KOPT-K1 (cell line): ENCODE results near the gene TTPAL.

Experiments
- H3K27ac ChIP-seq: fragments of 200-600 bp; sonication (generic); 2 replicates; pipeline ENCODE4 v1.5.1; 2016; ENCODE audit warnings: antibody characterized with exemption, mild to moderate bottlenecking, low read depth, low read length; ENCODE audit not compliant: poor library complexity, severe bottlenecking
- H3K36me3 ChIP-seq: fragments of 200-600 bp; sonication (generic); 2 replicates; pipeline ENCODE4 v1.5.1; 2017; ENCODE audit warnings: antibody characterized with exemption, mild to moderate bottlenecking, low read length, moderate library complexity; ENCODE audit not compliant: insufficient read depth
- H3K9me3 ChIP-seq: fragments of 200-600 bp; sonication (generic); 2 replicates; pipeline ENCODE4 v1.5.1; 2017; ENCODE audit warnings: antibody characterized with exemption, low read length, mild to moderate bottlenecking; ENCODE audit not compliant: insufficient read depth, poor library complexity, severe bottlenecking

The TTPAL gene

GRCh38 chr20:44521484-44522481 is 46.1 kb downstream of the TTPAL start, which contains the start of gene SERINC3:
TSS of gene SERINC3 (minus strand) at chr20:44522070. CDS start at chr20:44521951, 119 bp downstream.
- no peaks in the 10 kb centered on the region for H3K9me3 ChIP-seq
- H3K27ac ChIP-seq: peak within 1 kb of the TSS; percentile 86
- H3K36me3 ChIP-seq: peaks cover 2% of the 10 kb centered on the region; the same call in 1 of the 2 replicates

DNA sequence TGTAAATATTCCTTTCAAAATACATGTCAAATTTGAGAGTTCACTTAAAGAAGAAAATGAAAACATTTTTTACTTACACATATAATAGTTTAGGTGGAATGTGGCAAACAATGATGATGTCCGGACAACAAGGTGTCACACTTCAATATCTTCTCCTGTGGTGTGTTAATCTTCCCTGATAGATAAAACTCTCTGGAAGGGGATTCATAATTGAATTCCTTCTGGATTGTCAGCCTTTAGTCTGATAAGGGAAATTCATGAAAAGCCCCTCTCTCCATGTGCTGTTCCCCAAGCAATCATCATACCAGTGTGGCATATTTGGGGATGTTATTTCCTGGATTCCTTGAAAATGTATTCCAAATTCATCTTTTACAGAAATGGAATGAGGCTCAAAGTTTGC is 47.2 kb downstream of the TTPAL start:
- Histone ChIP-seq H3K27ac (no peak overlapping the region), H3K36me3 (no peaks in the 10 kb centered on the region), H3K9me3 (no peaks in the 10 kb centered on the region)

DNA sequence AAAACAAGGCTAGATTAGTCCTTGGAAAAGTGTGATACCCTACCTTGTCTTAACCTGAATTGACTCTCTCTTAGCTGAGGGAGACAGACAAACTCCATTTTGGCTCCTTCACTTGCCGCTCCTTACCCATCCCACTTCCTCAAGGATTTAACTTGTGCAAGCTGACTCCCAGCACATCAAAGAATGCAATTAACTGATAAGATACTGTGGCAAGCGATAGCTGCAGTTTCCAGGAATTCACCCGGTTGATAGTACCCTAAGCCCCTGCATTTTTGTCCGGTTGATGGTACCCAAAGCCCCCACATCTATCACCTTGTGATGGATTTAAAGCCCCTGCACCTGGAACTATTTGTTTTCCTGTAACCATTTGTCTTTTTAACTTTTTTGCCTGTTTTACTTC is 48.1 kb downstream of the TTPAL start:
- peak overlapping the region; percentile 21 for H3K27ac ChIP-seq
- H3K9me3 ChIP-seq: no peaks in the 10 kb centered on the region
- H3K36me3 ChIP-seq: no peaks in the 10 kb centered on the region

- no peaks in the 10 kb centered on the region for H3K9me3 ChIP-seq
- no peaks in the 10 kb centered on the region for H3K36me3 ChIP-seq
- H3K27ac ChIP-seq: no peak overlapping the region
Observed at GRCh38 chr20:44526129-44526528, 50.5 kb downstream of the TTPAL start.

GRCh38 chr20:44527716-44528199 is 52.1 kb downstream of the TTPAL start:
- Histone ChIP-seq H3K36me3 (no peaks in the 10 kb centered on the region), H3K9me3 (no peaks in the 10 kb centered on the region), H3K27ac (no peak overlapping the region)

GRCh38 chr20:44528309-44528708 is 52.6 kb downstream of the TTPAL start:
- H3K27ac ChIP-seq: no peak overlapping the region
- H3K36me3 ChIP-seq: no peaks in the 10 kb centered on the region
- H3K9me3 ChIP-seq: no peaks in the 10 kb centered on the region

DNA sequence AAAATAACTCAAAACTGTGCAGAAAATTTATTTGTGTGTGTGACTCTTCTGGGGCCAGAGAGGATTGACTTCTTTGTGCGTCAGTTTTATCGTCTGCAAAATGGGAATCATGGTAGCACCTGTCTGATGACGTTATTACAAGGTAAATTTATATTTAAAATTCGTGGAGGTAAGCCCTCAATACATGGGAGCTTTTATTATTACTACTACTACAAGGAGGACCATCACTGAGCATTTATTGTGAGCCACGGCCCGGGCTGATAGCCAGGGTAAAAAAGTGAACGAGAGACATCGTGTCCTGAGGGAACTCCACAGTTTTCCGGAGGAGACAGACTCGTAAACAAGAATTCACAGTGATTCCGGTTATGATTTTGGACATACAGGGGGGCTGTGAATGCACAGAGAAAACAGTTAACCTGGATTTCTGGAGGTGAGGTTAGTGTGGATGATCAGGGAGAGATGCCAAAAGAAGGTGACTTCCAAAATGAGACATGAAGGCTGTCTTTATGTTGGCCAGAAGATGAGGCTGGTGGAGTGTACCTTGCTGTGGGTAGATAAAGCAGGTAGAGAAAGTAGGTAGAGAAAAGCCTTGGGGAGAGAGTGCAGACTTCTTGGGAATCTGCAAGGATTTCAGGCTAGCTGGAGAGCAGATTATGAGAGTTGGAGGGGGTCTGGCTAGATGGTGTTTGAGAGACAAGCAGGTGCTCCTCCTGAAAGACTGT is 56.7 kb downstream of the TTPAL start:
- H3K27ac ChIP-seq: peak overlapping the region; percentile 40
- no peaks in the 10 kb centered on the region for H3K9me3 ChIP-seq
- no peaks in the 10 kb centered on the region for H3K36me3 ChIP-seq

DNA sequence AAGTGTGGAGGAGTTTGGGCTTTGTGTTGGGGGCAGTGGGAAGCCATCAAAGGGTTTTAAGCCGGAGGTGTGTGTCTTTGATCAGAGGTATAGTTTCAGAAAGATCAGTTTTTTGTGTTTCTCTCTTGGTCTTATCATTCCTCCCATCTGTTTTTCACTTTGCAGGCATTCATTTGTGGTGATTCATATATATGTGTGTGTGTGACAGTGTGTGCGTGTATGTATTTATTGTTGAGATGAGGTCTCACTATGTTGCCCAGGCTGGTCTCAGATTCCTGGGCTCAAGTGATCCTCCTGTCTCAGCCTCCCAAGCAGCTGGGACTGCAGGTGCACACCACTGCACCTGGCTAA is 57.3 kb downstream of the TTPAL start:
- Histone ChIP-seq H3K9me3 (no peaks in the 10 kb centered on the region), H3K27ac (no peak overlapping the region), H3K36me3 (no peaks in the 10 kb centered on the region)

DNA sequence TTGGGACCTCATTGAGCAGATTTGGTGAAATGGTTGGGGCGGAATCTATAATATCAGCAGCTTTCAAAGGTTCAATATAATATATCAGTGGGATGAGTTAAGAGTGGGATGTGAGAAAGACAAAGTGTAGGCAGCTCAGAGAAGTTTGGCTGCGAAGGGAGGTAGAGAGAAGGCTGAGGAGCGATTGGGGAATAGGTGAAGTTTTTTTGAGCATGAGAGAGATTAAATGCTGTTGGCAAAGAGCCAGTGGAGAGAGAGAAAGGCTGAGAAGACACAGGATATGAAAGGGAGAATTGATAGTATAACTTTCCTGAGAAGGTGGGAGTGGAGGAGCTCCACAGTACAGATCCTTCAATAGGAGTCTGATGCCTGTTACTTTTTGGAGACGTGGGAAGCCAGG is 58.3 kb downstream of the TTPAL start:
- Histone ChIP-seq H3K36me3 (no peaks in the 10 kb centered on the region), H3K27ac (no peak overlapping the region), H3K9me3 (no peaks in the 10 kb centered on the region)

DNA sequence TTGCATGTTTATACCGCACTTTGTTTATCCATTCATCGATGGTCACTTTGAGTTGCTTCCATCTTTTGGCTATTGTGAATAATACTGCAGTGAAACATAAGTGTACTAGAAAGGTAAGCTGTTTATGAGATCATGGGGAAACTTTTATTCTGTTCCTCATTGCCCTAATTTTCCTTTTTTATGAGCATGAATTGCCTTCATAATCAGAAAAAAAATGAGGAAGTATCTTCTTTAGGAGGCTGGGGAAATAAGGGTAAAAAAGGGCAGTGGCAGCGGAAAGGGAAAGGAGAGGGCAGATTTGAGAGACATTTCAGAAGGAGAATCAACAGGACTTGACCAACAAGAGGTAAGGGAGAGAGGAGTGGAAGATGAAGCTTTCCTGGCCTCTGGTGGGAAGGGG is 60.5 kb downstream of the TTPAL start:
- no peaks in the 10 kb centered on the region for H3K9me3 ChIP-seq
- H3K36me3 ChIP-seq: no peaks in the 10 kb centered on the region
- no peak overlapping the region for H3K27ac ChIP-seq

- Histone ChIP-seq H3K27ac (no peak overlapping the region), H3K9me3 (no peaks in the 10 kb centered on the region), H3K36me3 (no peaks in the 10 kb centered on the region)
Observed at GRCh38 chr20:44537993-44538392, 62.3 kb downstream of the TTPAL start.

GRCh38 chr20:44540834-44541233 is 65.2 kb downstream of the TTPAL start:
- H3K36me3 ChIP-seq: no peaks in the 10 kb centered on the region
- no peak overlapping the region for H3K27ac ChIP-seq
- H3K9me3 ChIP-seq: no peaks in the 10 kb centered on the region

DNA sequence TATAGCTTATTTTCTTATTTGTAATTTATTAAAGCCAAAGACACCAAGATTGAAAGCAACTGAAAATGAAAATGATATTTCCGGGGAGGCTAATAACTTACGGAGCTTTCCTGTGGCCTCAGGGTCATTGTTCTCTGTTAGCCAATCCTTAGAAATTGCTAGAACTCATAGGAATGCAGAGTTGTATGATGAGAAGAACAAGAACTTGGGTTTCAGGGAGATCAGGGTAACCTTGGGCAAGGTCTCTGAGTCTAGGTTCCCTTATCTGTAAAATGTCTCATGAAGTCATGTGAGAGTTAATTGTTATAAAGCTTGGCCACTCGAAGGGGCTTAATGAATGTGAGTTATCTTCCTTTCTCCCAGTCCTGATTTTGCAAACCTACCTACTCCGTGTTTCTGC is 66.3 kb downstream of the TTPAL start:
- no peak overlapping the region for H3K27ac ChIP-seq
- H3K36me3 ChIP-seq: no peaks in the 10 kb centered on the region
- no peaks in the 10 kb centered on the region for H3K9me3 ChIP-seq

DNA sequence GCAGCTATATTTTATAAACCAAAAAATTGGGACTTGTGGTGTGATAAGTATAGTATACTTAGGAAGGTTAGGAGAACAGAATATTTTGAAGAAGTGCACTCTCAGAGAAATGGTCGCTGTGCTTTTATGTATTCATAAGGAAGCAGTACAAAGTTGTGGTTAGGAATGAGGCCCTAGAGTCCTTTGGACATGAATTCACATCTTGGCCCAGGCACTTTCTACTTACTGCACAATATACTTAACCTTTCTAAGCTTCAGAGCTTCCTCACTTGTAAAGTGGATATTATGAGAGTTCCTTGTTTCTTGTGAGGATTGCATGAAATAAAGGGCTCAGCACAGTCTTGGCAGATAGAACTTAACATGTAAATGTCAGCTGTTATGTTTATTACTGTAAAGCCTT is 67.2 kb downstream of the TTPAL start:
- Histone ChIP-seq H3K9me3 (no peaks in the 10 kb centered on the region), H3K36me3 (no peaks in the 10 kb centered on the region), H3K27ac (no peak overlapping the region)

GRCh38 chr20:44543358-44543757 is 67.7 kb downstream of the TTPAL start:
- H3K27ac ChIP-seq: no peak overlapping the region
- no peaks in the 10 kb centered on the region for H3K36me3 ChIP-seq
- H3K9me3 ChIP-seq: no peaks in the 10 kb centered on the region
